ENCODE results near the gene MR1.

Gene MR1

DNA sequence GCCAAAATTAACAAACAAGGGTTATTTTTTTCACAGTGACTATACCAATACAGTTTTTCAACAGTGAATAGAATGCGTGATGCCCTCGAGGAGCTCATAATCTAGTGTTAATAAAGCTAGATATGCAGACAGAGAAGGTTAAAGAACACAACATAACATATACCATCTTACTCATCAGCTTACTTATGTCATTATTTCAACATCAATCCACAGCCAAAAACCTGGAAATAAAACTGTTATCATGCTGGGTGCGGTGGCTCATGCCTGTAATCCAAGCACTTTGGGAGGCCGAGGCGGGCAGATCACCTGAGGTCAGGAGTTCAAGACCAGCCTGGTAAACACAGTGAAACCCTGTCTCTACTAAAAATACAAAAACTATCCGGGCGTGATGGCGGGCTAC is 17.2 kb upstream of the MR1 start:
- DNase-seq (ENCODE audit: low read depth in 2 of 2): peak in 1 of 2 donors; percentile 34
- TF ChIP-seq CTCF (IDR thresholded peaks at IDR 0.05; ENCODE audit: low read depth, low read length): no peak
- no peak overlapping the region for H3K4me3 ChIP-seq (replicated peaks in 1 of 2; ENCODE audit: low read depth in 2 of 2, low read length in 2 of 2)

- H3K4me3 ChIP-seq (replicated peaks in 1 of 2; ENCODE audit: low read depth in 2 of 2, low read length in 2 of 2): no peak overlapping the region
- TF ChIP-seq CTCF (IDR thresholded peaks at IDR 0.05; ENCODE audit: low read depth, low read length): no peak
- DNase-seq (ENCODE audit: low read depth in 2 of 2): no peak
These were observed 14.7 kb upstream of the MR1 start for GRCh38 chr1:181018901-181019681.

GRCh38 chr1:181021159-181021558 is 12.6 kb upstream of the MR1 start:
- no peak for TF ChIP-seq CTCF (IDR thresholded peaks at IDR 0.05; ENCODE audit: low read depth, low read length)
- DNase-seq (ENCODE audit: low read depth in 2 of 2): no peak
- H3K4me3 ChIP-seq (replicated peaks in 1 of 2; ENCODE audit: low read depth in 2 of 2, low read length in 2 of 2): peak overlapping the region; percentile 89 to 92

- no peak for TF ChIP-seq CTCF (IDR thresholded peaks at IDR 0.05; ENCODE audit: low read depth, low read length)
- H3K4me3 ChIP-seq (replicated peaks in 1 of 2; ENCODE audit: low read depth in 2 of 2, low read length in 2 of 2): peak overlapping the region; percentile 89 to 92
- peak; percentile 80 to 86 for DNase-seq (ENCODE audit: low read depth in 2 of 2)
These were observed 11.9 kb upstream of the MR1 start for GRCh38 chr1:181021811-181022434.

GRCh38 chr1:181023265-181024057 is 10.3 kb upstream of the MR1 start:
- no peak for TF ChIP-seq CTCF (IDR thresholded peaks at IDR 0.05; ENCODE audit: low read depth, low read length)
- H3K4me3 ChIP-seq (replicated peaks in 1 of 2; ENCODE audit: low read depth in 2 of 2, low read length in 2 of 2): peak overlapping the region in 1 of 2 donors; percentile 37
- no peak for DNase-seq (ENCODE audit: low read depth in 2 of 2)

DNA sequence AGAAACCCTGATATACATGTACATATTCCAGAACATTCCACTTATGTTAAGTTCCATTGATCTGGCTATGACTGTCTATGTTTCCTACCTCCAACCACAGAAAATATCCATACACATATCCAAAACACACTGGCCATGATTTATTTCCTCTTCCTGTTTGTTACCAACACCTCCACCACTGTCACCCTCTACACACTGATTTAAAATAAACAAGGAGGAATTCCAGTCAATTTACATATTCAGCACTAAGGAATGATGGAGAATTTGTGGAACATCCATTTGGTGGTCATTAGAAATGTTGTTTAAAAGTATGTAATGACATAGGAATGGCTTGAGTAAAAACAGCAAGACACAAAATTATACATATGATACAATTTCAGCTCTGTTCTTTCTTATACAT is 5.6 kb upstream of the MR1 start:
- DNase-seq (ENCODE audit: low read depth in 2 of 2): peak in 1 of 2 donors; percentile 37
- no peak for TF ChIP-seq CTCF (IDR thresholded peaks at IDR 0.05; ENCODE audit: low read depth, low read length)
- H3K4me3 ChIP-seq (replicated peaks in 1 of 2; ENCODE audit: low read depth in 2 of 2, low read length in 2 of 2): no peak overlapping the region
